Measurements from ENCODE around the gene ZNF385B.

ZNF385B gene

DNA sequence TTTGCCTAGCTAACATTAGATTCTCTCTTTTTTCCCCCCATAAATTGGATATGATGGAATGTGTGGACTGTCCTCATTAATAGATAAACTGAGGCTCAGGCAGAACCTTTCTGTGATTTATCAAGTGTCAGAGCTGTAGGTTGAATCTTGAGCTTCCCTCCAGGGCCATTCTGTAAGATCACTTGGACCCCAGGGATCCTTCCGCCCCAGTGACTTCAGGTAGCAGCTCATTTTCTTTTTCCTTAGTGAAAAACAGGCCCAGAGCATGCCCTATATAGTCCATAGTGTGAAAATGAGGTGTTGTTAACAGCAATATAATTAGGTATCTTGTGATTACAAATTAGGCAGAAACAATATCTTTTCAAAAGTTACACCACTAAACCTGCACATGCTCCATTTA lies 269.7 kb downstream of the ZNF385B start:
- TF ChIP-seq POLR2AphosphoS5 (IDR thresholded peaks at IDR 0.05; ENCODE audit: low read depth, low read length) (no peak), FOXP2 (optimal IDR thresholded peaks at IDR 0.05; ENCODE audit: borderline replicate concordance, extremely low read depth, extremely low read length, insufficient read depth) (no peak), REST (IDR thresholded peaks at IDR 0.05; ENCODE audit: insufficient read depth in 1 of 2, low read depth in 2 of 2, low read length in 2 of 2) (no peak), TAF1 (IDR thresholded peaks at IDR 0.05; ENCODE audit: borderline replicate concordance, insufficient read depth, low read length) (no peak), SIN3A (IDR thresholded peaks at IDR 0.05; ENCODE audit: borderline replicate concordance, insufficient read depth, low read length) (no peak)

GRCh38 chr2:179588486-179589145 lies 272.8 kb downstream of the ZNF385B start:
- no peak for TF ChIP-seq FOXP2 (optimal IDR thresholded peaks at IDR 0.05; ENCODE audit: borderline replicate concordance, extremely low read depth, extremely low read length, insufficient read depth)
- no peak for TF ChIP-seq REST (IDR thresholded peaks at IDR 0.05; ENCODE audit: insufficient read depth in 1 of 2, low read depth in 2 of 2, low read length in 2 of 2)
- no peak for TF ChIP-seq POLR2AphosphoS5 (IDR thresholded peaks at IDR 0.05; ENCODE audit: low read depth, low read length)
- TF ChIP-seq SIN3A (IDR thresholded peaks at IDR 0.05; ENCODE audit: borderline replicate concordance, insufficient read depth, low read length), result no peak
- TF ChIP-seq TAF1 (IDR thresholded peaks at IDR 0.05; ENCODE audit: borderline replicate concordance, insufficient read depth, low read length), result no peak

GRCh38 chr2:179584760-179585159 lies 276.7 kb downstream of the ZNF385B start:
- TF ChIP-seq REST (IDR thresholded peaks at IDR 0.05; ENCODE audit: insufficient read depth in 1 of 2, low read depth in 2 of 2, low read length in 2 of 2), result no peak
- no peak for TF ChIP-seq FOXP2 (optimal IDR thresholded peaks at IDR 0.05; ENCODE audit: borderline replicate concordance, extremely low read depth, extremely low read length, insufficient read depth)
- TF ChIP-seq TAF1 (IDR thresholded peaks at IDR 0.05; ENCODE audit: borderline replicate concordance, insufficient read depth, low read length), result no peak
- no peak for TF ChIP-seq POLR2AphosphoS5 (IDR thresholded peaks at IDR 0.05; ENCODE audit: low read depth, low read length)
- TF ChIP-seq SIN3A (IDR thresholded peaks at IDR 0.05; ENCODE audit: borderline replicate concordance, insufficient read depth, low read length), result no peak

DNA sequence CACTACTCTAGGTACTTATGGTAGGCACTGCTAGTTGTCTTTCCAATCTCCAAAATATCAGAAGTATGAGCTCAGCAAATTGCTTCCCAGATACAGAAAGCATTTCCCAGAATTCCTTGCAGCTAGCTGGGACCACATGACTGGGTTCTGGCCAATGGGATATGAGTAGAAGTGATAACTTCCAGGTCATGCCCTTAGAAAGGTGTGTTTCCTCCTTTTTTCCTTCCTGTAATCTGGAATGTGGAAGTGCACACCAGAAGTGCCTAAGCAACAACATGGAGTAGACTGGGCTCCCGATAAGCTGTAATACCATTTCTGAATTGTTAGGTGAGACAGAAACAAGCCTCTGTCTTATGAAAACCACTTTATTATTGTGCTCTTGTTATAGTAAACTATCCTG lies 279.8 kb downstream of the ZNF385B start:
- TF ChIP-seq POLR2AphosphoS5 (IDR thresholded peaks at IDR 0.05; ENCODE audit: low read depth, low read length) (no peak), REST (IDR thresholded peaks at IDR 0.05; ENCODE audit: insufficient read depth in 1 of 2, low read depth in 2 of 2, low read length in 2 of 2) (no peak), TAF1 (IDR thresholded peaks at IDR 0.05; ENCODE audit: borderline replicate concordance, insufficient read depth, low read length) (no peak), SIN3A (IDR thresholded peaks at IDR 0.05; ENCODE audit: borderline replicate concordance, insufficient read depth, low read length) (no peak), FOXP2 (optimal IDR thresholded peaks at IDR 0.05; ENCODE audit: borderline replicate concordance, extremely low read depth, extremely low read length, insufficient read depth) (no peak)
